ENCODE measurements around the gene AHR. TPM values are rescaled to one million over a fixed set of nuclear protein-coding genes. Genes with fewer than 3 reads are reported as not detected.
"Not testable (repeated sequence)": the region's sequence is repeated elsewhere in the genome, so short reads cannot be mapped to it uniquely, and the experiment has no call there.

The AHR gene
- total RNA-seq, 1 experiment from 2014 or later, result 96.1 TPM

- DNase-seq (ENCODE audit: low read depth, low spot score), result no peak
- in situ Hi-C loops (cut with HindIII; ENCODE audit: low pct_unique_long_range_greater_than_20kb, low sequenced_read_pairs), result no loop called here
Measured at GRCh38 chr7:17362439-17363105, 64.1 kb downstream of the AHR start.

- no peak for DNase-seq (ENCODE audit: low read depth, low spot score)
Measured at GRCh38 chr7:17364671-17365070, 66.2 kb downstream of the AHR start.

GRCh38 chr7:17365775-17366174 is 67.3 kb downstream of the AHR start:
- DNase-seq (ENCODE audit: low read depth, low spot score), result no peak
- in situ Hi-C loops (cut with HindIII; ENCODE audit: low pct_unique_long_range_greater_than_20kb, low sequenced_read_pairs), result no loop called here

More at GRCh38 chr7:17364671-17365070, 66.2 kb downstream of the AHR start:
- in situ Hi-C loops (cut with HindIII; ENCODE audit: low pct_unique_long_range_greater_than_20kb, low sequenced_read_pairs), result no loop called here

GRCh38 chr7:17367502-17367901 is 69.0 kb downstream of the AHR start:
- DNase-seq (ENCODE audit: low read depth, low spot score), result no peak
- in situ Hi-C loops (cut with HindIII; ENCODE audit: low pct_unique_long_range_greater_than_20kb, low sequenced_read_pairs), result no loop called here

GRCh38 chr7:17368856-17369524 is 70.5 kb downstream of the AHR start:
- DNase-seq (ENCODE audit: low read depth, low spot score), result no peak
- in situ Hi-C loops (cut with HindIII; ENCODE audit: low pct_unique_long_range_greater_than_20kb, low sequenced_read_pairs), result no loop called here

- in situ Hi-C loops (cut with HindIII; ENCODE audit: low pct_unique_long_range_greater_than_20kb, low sequenced_read_pairs), result no loop called here
- DNase-seq (ENCODE audit: low read depth, low spot score), result no peak
Measured at GRCh38 chr7:17369691-17370426, 71.4 kb downstream of the AHR start.

- in situ Hi-C loops (cut with HindIII; ENCODE audit: low pct_unique_long_range_greater_than_20kb, low sequenced_read_pairs), result no loop called here
- no peak for DNase-seq (ENCODE audit: low read depth, low spot score)
Measured at GRCh38 chr7:17370901-17371585, 72.6 kb downstream of the AHR start.

GRCh38 chr7:17371671-17372524 is 73.4 kb downstream of the AHR start:
- in situ Hi-C loops (cut with HindIII; ENCODE audit: low pct_unique_long_range_greater_than_20kb, low sequenced_read_pairs), result no loop called here
- DNase-seq (ENCODE audit: low read depth, low spot score), result peak; percentile 43

GRCh38 chr7:17374157-17374556 is 75.7 kb downstream of the AHR start:
- no peak for DNase-seq (ENCODE audit: low read depth, low spot score)
- in situ Hi-C loops (cut with HindIII; ENCODE audit: low pct_unique_long_range_greater_than_20kb, low sequenced_read_pairs), result no loop called here

GRCh38 chr7:17374654-17375053 is 76.2 kb downstream of the AHR start:
- DNase-seq (ENCODE audit: low read depth, low spot score), result no peak
- in situ Hi-C loops (cut with HindIII; ENCODE audit: low pct_unique_long_range_greater_than_20kb, low sequenced_read_pairs), result no loop called here

- in situ Hi-C loops (cut with HindIII; ENCODE audit: low pct_unique_long_range_greater_than_20kb, low sequenced_read_pairs), result no loop called here
- no peak for DNase-seq (ENCODE audit: low read depth, low spot score)
Measured at GRCh38 chr7:17376595-17376994, 78.1 kb downstream of the AHR start.

GRCh38 chr7:17380736-17381662 is 82.5 kb downstream of the AHR start:
- in situ Hi-C loops (cut with HindIII; ENCODE audit: low pct_unique_long_range_greater_than_20kb, low sequenced_read_pairs), result no loop called here
- no peak for DNase-seq (ENCODE audit: low read depth, low spot score)

GRCh38 chr7:17382408-17383354 is 84.2 kb downstream of the AHR start:
- in situ Hi-C loops (cut with HindIII; ENCODE audit: low pct_unique_long_range_greater_than_20kb, low sequenced_read_pairs); DNase-seq (ENCODE audit: low read depth, low spot score): not testable (repeated sequence)

- DNase-seq (ENCODE audit: low read depth, low spot score), result no peak
- in situ Hi-C loops (cut with HindIII; ENCODE audit: low pct_unique_long_range_greater_than_20kb, low sequenced_read_pairs), result no loop called here
Measured at GRCh38 chr7:17384400-17384799, 85.9 kb downstream of the AHR start.

- DNase-seq (ENCODE audit: low read depth, low spot score), result no peak
- in situ Hi-C loops (cut with HindIII; ENCODE audit: low pct_unique_long_range_greater_than_20kb, low sequenced_read_pairs), result no loop called here
Measured at GRCh38 chr7:17385612-17386011, 87.2 kb downstream of the AHR start.
